NB4 (cell line): ENCODE data around the gene AGPAT3.

Experiments used
- CTCF ChIP-seq: IDR thresholded peaks from one replicate; pipeline ENCODE4 v1.5.1; 2012; ENCODE audit warnings: low read depth, low read length
- POLR2A ChIP-seq: IDR thresholded peaks from 2 replicates; pipeline ENCODE4 v1.6.1; 2011; ENCODE audit warnings: mild to moderate bottlenecking; ENCODE audit not compliant: insufficient read length; ENCODE audit errors: extremely low read depth

GRCh38 chr21:43850728-43851295 is 14.2 kb upstream of the AGPAT3 start:
- TF ChIP-seq CTCF = no peak
- no peak for TF ChIP-seq POLR2A
